Nephron (organoid): ENCODE results near the gene SLMAP.

Experiments
- H3K27ac Mint-ChIP-seq, 3 experiments: 2 replicates each; pipeline ENCODE4 v1.8.0; 2020; ENCODE audit warnings: mixed read lengths in 3 of 3, mild to moderate bottlenecking in 2 of 3, moderate library complexity in 1 of 3
- H3K27me3 Mint-ChIP-seq: 2 replicates; pipeline ENCODE4 v1.8.0; 2021; ENCODE audit warnings: low read depth, mild to moderate bottlenecking, moderate library complexity, mixed read lengths
- H3K36me3 Mint-ChIP-seq: 2 replicates; pipeline ENCODE4 v1.8.0; 2020; ENCODE audit warnings: low read depth, mixed read lengths
- H3K4me1 Mint-ChIP-seq: 2 replicates; pipeline ENCODE4 v1.8.0; 2020; ENCODE audit warnings: mixed read lengths
- H3K4me3 Mint-ChIP-seq, 3 experiments: 2 replicates each; pipeline ENCODE4 v1.8.0; 2020; ENCODE audit warnings: mild to moderate bottlenecking in 3 of 3, mixed read lengths in 3 of 3, moderate library complexity in 2 of 3
- H3K9me3 Mint-ChIP-seq: 2 replicates; pipeline ENCODE4 v1.8.0; 2020; ENCODE audit warnings: mixed read lengths
- CTCF ChIP-seq, 3 experiments: fragments of 200-600 bp; sonication (generic); IDR thresholded peaks; one replicate each; pipeline ENCODE4 v1.5.0; 2021; ENCODE audit warnings: antibody characterized with exemption in 3 of 3; ENCODE audit not compliant: unreplicated experiment in 3 of 3

SLMAP gene

GRCh38 chr3:57833763-57834162 is 77.7 kb downstream of the SLMAP start:
- Mint-ChIP-seq H3K9me3 (no peaks in the 10 kb centered on the region), H3K27me3 (no peaks in the 10 kb centered on the region), H3K27ac (no peak overlapping the region), H3K4me1 (no peaks in the 10 kb centered on the region), H3K36me3 (peaks cover 25% of the 10 kb centered on the region), H3K4me3 (no peak overlapping the region)
- TF ChIP-seq CTCF (IDR thresholded peaks at IDR 0.05; ENCODE audit: unreplicated experiment in 3 of 3) = no peak

GRCh38 chr3:57837686-57838085 is 81.6 kb downstream of the SLMAP start:
- no peaks in the 10 kb centered on the region for H3K9me3 Mint-ChIP-seq
- H3K4me1 Mint-ChIP-seq = peaks cover 5% of the 10 kb centered on the region
- H3K27ac Mint-ChIP-seq = no peak overlapping the region
- H3K36me3 Mint-ChIP-seq = peaks cover 10% of the 10 kb centered on the region
- H3K4me3 Mint-ChIP-seq = no peak overlapping the region
- H3K27me3 Mint-ChIP-seq = no peaks in the 10 kb centered on the region
- TF ChIP-seq CTCF (IDR thresholded peaks at IDR 0.05; ENCODE audit: unreplicated experiment in 3 of 3) = no peak

GRCh38 chr3:57838627-57839026 is 82.5 kb downstream of the SLMAP start:
- no peak for TF ChIP-seq CTCF (IDR thresholded peaks at IDR 0.05; ENCODE audit: unreplicated experiment in 3 of 3)
- Mint-ChIP-seq H3K27ac (no peak overlapping the region), H3K9me3 (no peaks in the 10 kb centered on the region), H3K4me3 (no peak overlapping the region), H3K4me1 (peaks cover 5% of the 10 kb centered on the region), H3K27me3 (no peaks in the 10 kb centered on the region), H3K36me3 (peaks cover 6% of the 10 kb centered on the region)

DNA sequence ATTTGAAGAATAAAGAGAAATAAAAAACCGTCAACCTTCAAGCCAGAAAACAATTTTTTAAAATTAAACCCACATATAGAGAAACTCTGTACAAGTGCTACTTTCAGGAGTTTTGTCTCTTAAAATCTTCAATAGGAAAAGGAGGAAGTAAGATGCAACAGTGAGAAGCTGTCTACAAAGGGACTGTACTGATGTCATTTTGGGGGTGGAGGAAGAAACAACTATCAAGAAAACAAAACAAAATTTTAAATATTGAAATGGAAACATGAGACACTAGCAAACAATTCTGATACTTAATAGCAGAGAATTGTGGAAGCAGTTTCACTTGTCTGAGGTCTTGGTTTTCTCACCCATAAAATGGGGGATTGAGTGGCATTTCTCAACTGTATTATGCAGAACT is 84.4 kb downstream of the SLMAP start:
- Mint-ChIP-seq H3K27me3 (no peaks in the 10 kb centered on the region), H3K4me3 (no peak overlapping the region), H3K4me1 (peaks cover 5% of the 10 kb centered on the region), H3K9me3 (no peaks in the 10 kb centered on the region), H3K36me3 (no peaks in the 10 kb centered on the region), H3K27ac (no peak overlapping the region)
- no peak for TF ChIP-seq CTCF (IDR thresholded peaks at IDR 0.05; ENCODE audit: unreplicated experiment in 3 of 3)

GRCh38 chr3:57841818-57842217 is 85.7 kb downstream of the SLMAP start:
- no peaks in the 10 kb centered on the region for H3K27me3 Mint-ChIP-seq
- H3K36me3 Mint-ChIP-seq = no peaks in the 10 kb centered on the region
- peak overlapping the region in 1 of 3 experiments; percentile 65 for H3K27ac Mint-ChIP-seq
- no peak for TF ChIP-seq CTCF (IDR thresholded peaks at IDR 0.05; ENCODE audit: unreplicated experiment in 3 of 3)
- H3K4me3 Mint-ChIP-seq = no peak overlapping the region
- H3K4me1 Mint-ChIP-seq = peaks cover 5% of the 10 kb centered on the region
- H3K9me3 Mint-ChIP-seq = no peaks in the 10 kb centered on the region

- H3K9me3 Mint-ChIP-seq = no peaks in the 10 kb centered on the region
- no peak for TF ChIP-seq CTCF (IDR thresholded peaks at IDR 0.05; ENCODE audit: unreplicated experiment in 3 of 3)
- H3K36me3 Mint-ChIP-seq = peaks cover 4% of the 10 kb centered on the region
- H3K27me3 Mint-ChIP-seq = no peaks in the 10 kb centered on the region
- no peaks in the 10 kb centered on the region for H3K4me1 Mint-ChIP-seq
- H3K27ac Mint-ChIP-seq = no peak overlapping the region
- peak overlapping the region in 1 of 3 experiments; percentile 14 for H3K4me3 Mint-ChIP-seq
These were observed 92.1 kb downstream of the SLMAP start for GRCh38 chr3:57848177-57848738.
